GM11168 (cell line): ENCODE data around the gene RUNDC1.

Source experiments
- in situ Hi-C: fragments of 300-500 bp; cut with MboI; formaldehyde crosslinking; loops from one replicate; pipeline ENCODE4 v1.12.0; 2022; ENCODE audit warnings: low sequenced_read_pairs; ENCODE audit not compliant: unreplicated experiment

Gene RUNDC1

GRCh38 chr17:43033948-43034881 lies 53.9 kb downstream of the RUNDC1 start:
- in situ Hi-C loops: no loop called here

- in situ Hi-C loops: no loop called here
These were observed 54.5 kb downstream of the RUNDC1 start for GRCh38 chr17:43034894-43035293.

GRCh38 chr17:43039646-43040045 lies 59.3 kb downstream of the RUNDC1 start:
- in situ Hi-C loops: no loop called here

- in situ Hi-C loops: no loop called here
These were observed 60.3 kb downstream of the RUNDC1 start for GRCh38 chr17:43040655-43041054.

GRCh38 chr17:43042025-43042628 lies 61.8 kb downstream of the RUNDC1 start:
- in situ Hi-C loops: no loop called here
